C4-2B (cell line): ENCODE measurements around the gene NKAPL.

Source experiments
- ZFX ChIP-seq: fragments of 450-650 bp; IDR thresholded peaks from 2 replicates; pipeline ENCODE4 v1.6.1; 2017
- TF ChIP-seq, protein P1 (sequence below): fragments of 450-650 bp; conservative IDR thresholded peaks from 2 replicates; pipeline ENCODE4 v1.5.1; 2017; ENCODE audit warnings: mild to moderate bottlenecking

DNA sequence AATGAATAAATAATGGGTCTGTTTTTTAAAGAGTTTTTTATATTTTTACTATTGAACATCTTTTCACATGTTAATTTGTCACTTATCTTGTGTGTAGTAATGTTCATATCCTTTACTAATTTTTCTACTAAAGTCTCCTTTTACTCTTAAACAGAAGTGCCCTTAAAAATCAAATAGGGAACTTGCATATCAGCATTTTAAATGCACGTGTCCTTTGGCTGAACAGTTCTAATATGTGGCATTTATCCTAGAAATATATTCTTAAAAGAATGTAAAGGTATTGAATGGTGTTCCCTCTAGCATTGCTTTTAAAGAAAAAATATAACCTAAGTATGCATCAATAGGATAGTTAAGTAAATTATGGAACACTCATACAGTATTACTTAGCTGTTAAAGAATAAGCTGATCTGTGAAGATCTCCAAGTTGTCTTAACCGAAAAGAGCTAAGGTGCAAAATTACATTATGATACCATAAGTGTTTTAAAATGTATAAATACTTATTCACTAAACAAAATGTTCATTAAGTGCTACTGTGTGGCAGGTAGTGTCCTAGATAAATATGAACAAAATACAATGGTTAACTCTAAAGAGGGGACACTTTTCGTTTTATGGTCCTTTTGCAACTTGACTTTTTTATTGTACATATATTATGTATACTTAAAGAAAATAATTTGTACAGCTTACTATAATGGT is 21.6 kb downstream of the NKAPL start:
- TF ChIP-seq, protein P1, sequence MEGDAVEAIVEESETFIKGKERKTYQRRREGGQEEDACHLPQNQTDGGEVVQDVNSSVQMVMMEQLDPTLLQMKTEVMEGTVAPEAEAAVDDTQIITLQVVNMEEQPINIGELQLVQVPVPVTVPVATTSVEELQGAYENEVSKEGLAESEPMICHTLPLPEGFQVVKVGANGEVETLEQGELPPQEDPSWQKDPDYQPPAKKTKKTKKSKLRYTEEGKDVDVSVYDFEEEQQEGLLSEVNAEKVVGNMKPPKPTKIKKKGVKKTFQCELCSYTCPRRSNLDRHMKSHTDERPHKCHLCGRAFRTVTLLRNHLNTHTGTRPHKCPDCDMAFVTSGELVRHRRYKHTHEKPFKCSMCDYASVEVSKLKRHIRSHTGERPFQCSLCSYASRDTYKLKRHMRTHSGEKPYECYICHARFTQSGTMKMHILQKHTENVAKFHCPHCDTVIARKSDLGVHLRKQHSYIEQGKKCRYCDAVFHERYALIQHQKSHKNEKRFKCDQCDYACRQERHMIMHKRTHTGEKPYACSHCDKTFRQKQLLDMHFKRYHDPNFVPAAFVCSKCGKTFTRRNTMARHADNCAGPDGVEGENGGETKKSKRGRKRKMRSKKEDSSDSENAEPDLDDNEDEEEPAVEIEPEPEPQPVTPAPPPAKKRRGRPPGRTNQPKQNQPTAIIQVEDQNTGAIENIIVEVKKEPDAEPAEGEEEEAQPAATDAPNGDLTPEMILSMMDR = no peak
- no peak for TF ChIP-seq ZFX
